ENCODE results near the gene SPSB4. TPM values are rescaled to one million over a fixed set of nuclear protein-coding genes. Genes with fewer than 3 reads are reported as not detected.

SPSB4 gene
- total and polyA plus RNA-seq, 9 of the 15 experiments (the other 6 are each of a cell fraction or from before 2014, with no cell fraction given): not detected

DNA sequence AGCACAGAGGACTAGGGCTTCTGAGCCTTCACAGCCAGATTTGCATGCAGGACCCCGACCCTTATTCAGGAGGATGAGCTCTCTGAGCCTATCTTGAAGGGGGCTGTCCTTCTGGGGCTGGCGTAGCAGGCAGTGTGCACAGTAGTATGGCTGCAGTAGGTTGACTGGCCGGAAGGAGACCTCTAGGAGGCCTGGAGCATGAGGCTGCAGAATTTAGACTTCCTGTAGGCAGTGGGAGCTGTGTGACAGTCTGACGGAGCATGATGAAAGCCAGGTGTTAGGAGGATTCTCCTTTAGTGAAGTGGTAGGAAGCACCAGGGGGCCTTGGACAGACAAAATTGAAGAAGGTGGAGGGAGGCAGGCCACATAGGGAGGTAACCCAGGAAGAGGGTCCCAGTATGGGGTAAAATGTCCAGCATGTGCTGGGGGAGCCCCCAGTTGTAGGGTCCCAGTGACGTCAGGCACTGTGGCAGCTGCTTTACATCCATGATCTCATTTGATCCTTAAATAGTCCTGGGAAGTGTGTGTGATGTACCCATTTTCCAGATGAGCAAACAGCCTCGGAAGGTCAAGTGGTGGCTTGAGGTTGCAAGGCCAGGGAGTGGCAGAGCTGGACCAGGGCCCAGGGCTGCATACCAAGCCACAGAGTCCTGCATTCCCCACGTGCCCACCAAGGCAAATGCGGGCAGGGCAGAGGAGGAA, 36.1 kb downstream of the SPSB4 start:
- DNase-seq (ENCODE audit: extremely low read depth in 1 of 4, low spot score in 3 of 4): peak in 2 of 4 experiments; percentile 21 to 22
- FAIRE-seq: peak; percentile 56
- intact Hi-C loops (cut with micrococcal nuclease): no loop called here
- Histone ChIP-seq H3K27me3 (ENCODE audit: control insufficient read depth in 2 of 2, insufficient read depth in 2 of 2, low read length in 2 of 2) (peaks cover 2 to 17% of the 10 kb centered on the region in 2 experiments; a peak in 4 of 5 replicates), H3K36me3 (ENCODE audit: control insufficient read depth, insufficient read depth, low read length) (no peaks in the 10 kb centered on the region), H3K79me2 (ENCODE audit: control insufficient read depth, insufficient read depth, low read length) (no peaks in the 10 kb centered on the region), H2AFZ (ENCODE audit: low read depth, low read length) (peak overlapping the region; percentile 34; the same call in 1 of the 2 replicates), H3K27ac (ENCODE audit: extremely low read depth, low read depth, low read length) (no peak overlapping the region), H3K9me1 (ENCODE audit: control insufficient read depth, insufficient read depth, low read length) (no peaks in the 10 kb centered on the region), H3K4me2 (ENCODE audit: insufficient read depth, low read length) (peak overlapping the region; percentile 6; the same call in 1 of the 2 replicates), H3K9ac (ENCODE audit: insufficient read depth in 1 of 2, low read depth in 2 of 2, low read length in 2 of 2) (peak overlapping the region in 1 of 2 experiments; percentile 1; a peak in 1 of 4 replicates), H3K4me1 (replicated peaks in 1 of 2; ENCODE audit: control insufficient read depth in 2 of 2, insufficient read depth in 2 of 2, low read length in 2 of 2) (peaks cover 0 to 4% of the 10 kb centered on the region in 2 experiments; a peak in 3 of 5 replicates), H3K9me3 (replicated peaks; ENCODE audit: control insufficient read depth, insufficient read depth, low read depth, low read length) (no peaks in the 10 kb centered on the region), H3K4me3 (no peak overlapping the region), H4K20me1 (replicated peaks; ENCODE audit: control insufficient read depth, insufficient read depth, low read length) (no peaks in the 10 kb centered on the region)
- ChIA-PET POLR2A (interaction anchor here (0.8 kb wide), 1 partner anchor 18 kb away, joined by 3 read pairs; no protein-coding TSS in a partner anchor), CTCF (ENCODE audit: low intra/inter-chr PET ratio) (no interaction called here)
- in situ Hi-C loops (cut with MboI): no loop called here
- peak; percentile 92 for ATAC-seq
- WGBS (ENCODE audit: insufficient coverage, low coverage, missing lambda C conversion rate): 10% methylated on average over 8 of the region's 8 CpGs
- no TSS peak for BruUV-seq (replicated peaks)
- TF ChIP-seq GABPB2 (CRISPR knock-in tag; conservative IDR thresholded peaks at IDR 0.05) (no peak), ZBTB17 (CRISPR knock-in tag; IDR thresholded peaks at IDR 0.05) (no peak), EHMT2 (IDR thresholded peaks at IDR 0.05) (peak; percentile 61; the same call in 1 of the 2 replicates), MEIS2 (IDR thresholded peaks at IDR 0.05; ENCODE audit: partially characterized antibody) (peak; percentile 36), NCOR1 (IDR thresholded peaks at IDR 0.05) (no peak), ZNF140 (CRISPR knock-in tag; IDR thresholded peaks at IDR 0.05) (no peak), CBX3 (IDR thresholded peaks at IDR 0.05; ENCODE audit: borderline replicate concordance in 1 of 2, low read length in 2 of 2) (no peak), ZNF24 (IDR thresholded peaks at IDR 0.05) (no peak), C11orf30 (IDR thresholded peaks at IDR 0.05; ENCODE audit: low read depth) (peak; percentile 42; the same call in 1 of the 2 replicates), ETV1 (tag; conservative IDR thresholded peaks at IDR 0.05; ENCODE audit: low read depth) (peak; percentile 47), SMARCE1 (IDR thresholded peaks at IDR 0.05) (no peak), ATF1 (CRISPR knock-in tag; IDR thresholded peaks at IDR 0.05) (no peak), ATF1 (tag; IDR thresholded peaks at IDR 0.05) (peak; percentile 29; the same call in 1 of the 2 replicates), NFE2 (IDR thresholded peaks at IDR 0.05; ENCODE audit: low read depth) (peak; percentile 76), MAFG (tag; conservative IDR thresholded peaks at IDR 0.05) (peak; percentile 35; the same call in 1 of the 2 replicates)
- TF ChIP-seq, protein P1, sequence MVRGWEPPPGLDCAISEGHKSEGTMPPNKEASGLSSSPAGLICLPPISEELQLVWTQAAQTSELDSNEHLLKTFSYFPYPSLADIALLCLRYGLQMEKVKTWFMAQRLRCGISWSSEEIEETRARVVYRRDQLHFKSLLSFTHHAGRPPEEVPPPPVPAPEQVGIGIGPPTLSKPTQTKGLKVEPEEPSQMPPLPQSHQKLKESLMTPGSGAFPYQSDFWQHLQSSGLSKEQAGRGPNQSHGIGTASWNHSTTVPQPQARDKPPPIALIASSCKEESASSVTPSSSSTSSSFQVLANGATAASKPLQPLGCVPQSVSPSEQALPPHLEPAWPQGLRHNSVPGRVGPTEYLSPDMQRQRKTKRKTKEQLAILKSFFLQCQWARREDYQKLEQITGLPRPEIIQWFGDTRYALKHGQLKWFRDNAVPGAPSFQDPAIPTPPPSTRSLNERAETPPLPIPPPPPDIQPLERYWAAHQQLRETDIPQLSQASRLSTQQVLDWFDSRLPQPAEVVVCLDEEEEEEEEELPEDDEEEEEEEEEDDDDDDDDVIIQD (CRISPR knock-in tag; IDR thresholded peaks at IDR 0.05): no peak
- TF ChIP-seq, protein P2, sequence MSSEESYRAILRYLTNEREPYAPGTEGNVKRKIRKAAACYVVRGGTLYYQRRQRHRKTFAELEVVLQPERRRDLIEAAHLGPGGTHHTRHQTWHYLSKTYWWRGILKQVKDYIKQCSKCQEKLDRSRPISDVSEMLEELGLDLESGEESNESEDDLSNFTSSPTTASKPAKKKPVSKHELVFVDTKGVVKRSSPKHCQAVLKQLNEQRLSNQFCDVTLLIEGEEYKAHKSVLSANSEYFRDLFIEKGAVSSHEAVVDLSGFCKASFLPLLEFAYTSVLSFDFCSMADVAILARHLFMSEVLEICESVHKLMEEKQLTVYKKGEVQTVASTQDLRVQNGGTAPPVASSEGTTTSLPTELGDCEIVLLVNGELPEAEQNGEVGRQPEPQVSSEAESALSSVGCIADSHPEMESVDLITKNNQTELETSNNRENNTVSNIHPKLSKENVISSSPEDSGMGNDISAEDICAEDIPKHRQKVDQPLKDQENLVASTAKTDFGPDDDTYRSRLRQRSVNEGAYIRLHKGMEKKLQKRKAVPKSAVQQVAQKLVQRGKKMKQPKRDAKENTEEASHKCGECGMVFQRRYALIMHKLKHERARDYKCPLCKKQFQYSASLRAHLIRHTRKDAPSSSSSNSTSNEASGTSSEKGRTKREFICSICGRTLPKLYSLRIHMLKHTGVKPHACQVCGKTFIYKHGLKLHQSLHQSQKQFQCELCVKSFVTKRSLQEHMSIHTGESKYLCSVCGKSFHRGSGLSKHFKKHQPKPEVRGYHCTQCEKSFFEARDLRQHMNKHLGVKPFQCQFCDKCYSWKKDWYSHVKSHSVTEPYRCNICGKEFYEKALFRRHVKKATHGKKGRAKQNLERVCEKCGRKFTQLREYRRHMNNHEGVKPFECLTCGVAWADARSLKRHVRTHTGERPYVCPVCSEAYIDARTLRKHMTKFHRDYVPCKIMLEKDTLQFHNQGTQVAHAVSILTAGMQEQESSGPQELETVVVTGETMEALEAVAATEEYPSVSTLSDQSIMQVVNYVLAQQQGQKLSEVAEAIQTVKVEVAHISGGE (CRISPR knock-in tag; IDR thresholded peaks at IDR 0.05): no peak
